OCI-LY1 (cell line): ENCODE measurements around the gene STX17.

Experiments
- H2AFZ ChIP-seq: fragments of 200-600 bp; sonication (generic), shearing (Covaris generic); 2 replicates; pipeline ENCODE4 v1.6.0; 2014; ENCODE audit warnings: antibody characterized with exemption, mild to moderate bottlenecking, low read length
- H3F3A ChIP-seq: fragments of 200-600 bp; sonication (generic), shearing (Covaris generic); 2 replicates; pipeline ENCODE4 v1.6.0; 2014; ENCODE audit warnings: mild to moderate bottlenecking, antibody characterized with exemption, low read length, moderate library complexity; ENCODE audit not compliant: insufficient read depth
- H3K27ac ChIP-seq: fragments of 200-600 bp; sonication (generic); 2 replicates; pipeline ENCODE4 v1.5.1; 2014; ENCODE audit warnings: low read length, mixed run types, mild to moderate bottlenecking, low read depth; ENCODE audit not compliant: poor library complexity, severe bottlenecking
- H3K27me3 ChIP-seq: fragments of 200-600 bp; sonication (generic); 2 replicates; pipeline ENCODE4 v1.6.0; 2014; ENCODE audit warnings: antibody characterized with exemption, mild to moderate bottlenecking, low read length, moderate library complexity; ENCODE audit not compliant: insufficient read depth
- H3K36me3 ChIP-seq: fragments of 200-600 bp; sonication (generic); 2 replicates; pipeline ENCODE4 v1.6.1; 2014; ENCODE audit warnings: mild to moderate bottlenecking, antibody characterized with exemption, low read length, moderate library complexity, mixed read lengths; ENCODE audit not compliant: insufficient read depth
- H3K4me1 ChIP-seq: fragments of 200-600 bp; sonication (generic); 2 replicates; pipeline ENCODE4 v1.5.1; 2014; ENCODE audit warnings: mild to moderate bottlenecking, low read length, moderate library complexity; ENCODE audit not compliant: insufficient read depth, severe bottlenecking
- H3K4me2 ChIP-seq: fragments of 200-600 bp; sonication (generic), shearing (Covaris generic); 2 replicates; pipeline ENCODE4 v1.6.1; 2014; ENCODE audit warnings: low read length
- H3K4me3 ChIP-seq: fragments of 200-600 bp; sonication (generic); 2 replicates; pipeline ENCODE4 v1.5.1; 2014; ENCODE audit warnings: low read length, low read depth, mild to moderate bottlenecking, mixed read lengths; ENCODE audit not compliant: poor library complexity, severe bottlenecking
- H3K79me2 ChIP-seq: fragments of 200-600 bp; shearing (Covaris generic); 2 replicates; pipeline ENCODE4 v1.6.1; 2016; ENCODE audit warnings: mixed run types, low read length, mixed read lengths; ENCODE audit not compliant: insufficient read depth
- H3K9ac ChIP-seq: fragments of 200-600 bp; sonication (generic), shearing (Covaris generic); 2 replicates; pipeline ENCODE4 v1.6.1; 2014; ENCODE audit warnings: mild to moderate bottlenecking, low read length, mixed read lengths
- H3K9me2 ChIP-seq: fragments of 200-600 bp; sonication (generic), shearing (Covaris generic); 2 replicates; pipeline ENCODE4 v1.6.1; 2014; ENCODE audit warnings: low read depth, mild to moderate bottlenecking, low read length, mixed read lengths
- H3K9me3 ChIP-seq: fragments of 200-600 bp; shearing (Covaris generic); 2 replicates; pipeline ENCODE4 v1.6.1; 2014; ENCODE audit warnings: low read length, mixed read lengths
- H4K20me1 ChIP-seq: fragments of 200-600 bp; sonication (generic), shearing (Covaris generic); 2 replicates; pipeline ENCODE4 v1.6.0; 2016; ENCODE audit warnings: mild to moderate bottlenecking, low read length; ENCODE audit not compliant: insufficient read depth
- EZH2 ChIP-seq: fragments of 200-600 bp; sonication (generic), shearing (Covaris generic); IDR thresholded peaks from 2 replicates; pipeline ENCODE4 v1.8.0; 2017; ENCODE audit warnings: borderline replicate concordance, mixed run types, mild to moderate bottlenecking, antibody characterized with exemption, low read length, moderate library complexity, mixed read lengths
- TF ChIP-seq, protein P1 (sequence below): fragments of 200-600 bp; sonication (generic), shearing (Covaris generic); IDR thresholded peaks from 2 replicates; pipeline ENCODE4 v1.5.1; 2017; ENCODE audit warnings: mild to moderate bottlenecking, antibody characterized with exemption, low read length, moderate library complexity, mixed read lengths

Gene STX17

DNA sequence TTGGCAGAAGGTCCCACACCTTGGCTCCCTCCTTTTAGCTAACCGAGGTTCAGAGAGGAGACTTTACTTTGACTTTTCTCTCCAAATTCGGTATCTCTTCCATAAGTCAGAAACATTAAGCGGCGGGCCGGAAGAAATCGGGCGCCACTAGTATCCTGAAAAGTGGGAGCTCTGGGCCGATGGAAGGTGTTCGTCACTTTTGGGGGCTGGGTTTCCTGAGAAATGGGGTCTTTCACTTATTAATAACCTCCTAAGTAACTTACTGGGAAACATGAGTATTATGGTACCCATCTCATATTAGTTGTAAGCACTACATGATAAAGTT, 716 bp downstream of the STX17 start:
- Histone ChIP-seq H3K27ac (no peak overlapping the region), H3K4me2 (peak overlapping the region; percentile 69), H3F3A (no peaks in the 10 kb centered on the region), H3K4me1 (peaks cover 20% of the 10 kb centered on the region), H3K4me3 (peak overlapping the region; percentile 76), H3K9me2 (no peaks in the 10 kb centered on the region), H4K20me1 (no peaks in the 10 kb centered on the region), H3K9me3 (no peaks in the 10 kb centered on the region), H3K36me3 (no peaks in the 10 kb centered on the region), H3K27me3 (no peaks in the 10 kb centered on the region), H2AFZ (no peak overlapping the region; the same call in 1 of the 2 replicates), H3K9ac (peak overlapping the region; percentile 74), H3K79me2 (0 out of 2 replicates have a peak, but pooled peaks cover 3% of the 10 kb centered on the region)
- no peak for TF ChIP-seq EZH2
- TF ChIP-seq, protein P1, sequence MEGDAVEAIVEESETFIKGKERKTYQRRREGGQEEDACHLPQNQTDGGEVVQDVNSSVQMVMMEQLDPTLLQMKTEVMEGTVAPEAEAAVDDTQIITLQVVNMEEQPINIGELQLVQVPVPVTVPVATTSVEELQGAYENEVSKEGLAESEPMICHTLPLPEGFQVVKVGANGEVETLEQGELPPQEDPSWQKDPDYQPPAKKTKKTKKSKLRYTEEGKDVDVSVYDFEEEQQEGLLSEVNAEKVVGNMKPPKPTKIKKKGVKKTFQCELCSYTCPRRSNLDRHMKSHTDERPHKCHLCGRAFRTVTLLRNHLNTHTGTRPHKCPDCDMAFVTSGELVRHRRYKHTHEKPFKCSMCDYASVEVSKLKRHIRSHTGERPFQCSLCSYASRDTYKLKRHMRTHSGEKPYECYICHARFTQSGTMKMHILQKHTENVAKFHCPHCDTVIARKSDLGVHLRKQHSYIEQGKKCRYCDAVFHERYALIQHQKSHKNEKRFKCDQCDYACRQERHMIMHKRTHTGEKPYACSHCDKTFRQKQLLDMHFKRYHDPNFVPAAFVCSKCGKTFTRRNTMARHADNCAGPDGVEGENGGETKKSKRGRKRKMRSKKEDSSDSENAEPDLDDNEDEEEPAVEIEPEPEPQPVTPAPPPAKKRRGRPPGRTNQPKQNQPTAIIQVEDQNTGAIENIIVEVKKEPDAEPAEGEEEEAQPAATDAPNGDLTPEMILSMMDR, result no peak

DNA sequence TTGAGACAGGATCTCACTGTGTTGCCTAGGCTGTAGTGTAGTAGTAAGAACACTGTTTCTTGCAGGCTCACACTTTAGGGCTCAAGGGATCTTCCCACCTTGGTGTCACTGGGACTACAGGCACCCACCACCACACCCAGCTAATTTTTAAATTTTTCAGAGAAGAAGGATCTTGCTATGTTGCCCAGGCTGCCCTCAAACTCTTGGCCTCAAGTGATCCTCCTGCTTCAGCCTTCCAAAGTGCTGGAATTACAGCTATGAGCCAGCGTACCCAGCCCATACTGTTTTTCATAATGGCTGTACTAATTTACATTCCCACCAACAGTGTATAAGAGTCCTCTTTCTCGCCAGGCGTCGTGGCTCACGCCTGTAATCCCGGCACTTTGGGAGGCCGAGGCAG, 5.1 kb downstream of the STX17 start:
- Histone ChIP-seq H4K20me1 (no peaks in the 10 kb centered on the region), H3F3A (no peaks in the 10 kb centered on the region), H3K4me2 (no peak overlapping the region), H3K4me1 (peaks cover 15% of the 10 kb centered on the region), H3K9me3 (no peaks in the 10 kb centered on the region), H3K4me3 (no peak overlapping the region), H3K9ac (no peak overlapping the region), H3K36me3 (peaks cover 5% of the 10 kb centered on the region), H2AFZ (no peak overlapping the region), H3K27me3 (no peaks in the 10 kb centered on the region), H3K27ac (no peak overlapping the region), H3K9me2 (no peaks in the 10 kb centered on the region), H3K79me2 (0 out of 2 replicates have a peak, but pooled peaks cover 3% of the 10 kb centered on the region)
- TF ChIP-seq, protein P1, result no peak
- TF ChIP-seq EZH2, result no peak

DNA sequence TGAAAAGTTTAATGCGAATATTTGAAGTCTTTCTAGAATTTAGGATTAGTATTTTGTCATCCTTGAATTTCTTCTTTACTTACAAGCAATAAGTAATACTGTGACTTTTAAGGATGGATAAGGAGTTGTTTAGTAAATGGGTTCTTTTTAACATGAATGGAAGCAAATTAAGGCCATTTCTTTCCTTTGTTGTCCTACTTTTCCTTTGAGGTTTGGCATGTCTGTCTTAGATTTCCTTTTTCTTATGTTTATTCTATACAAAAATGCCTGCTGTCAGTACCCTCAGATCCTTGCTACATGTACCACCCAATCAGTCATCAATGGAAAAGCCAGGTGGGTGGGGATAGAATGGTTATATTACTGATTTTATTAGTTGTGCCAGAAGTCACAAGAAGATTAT, 10.2 kb downstream of the STX17 start:
- Histone ChIP-seq H3F3A (no peaks in the 10 kb centered on the region), H3K4me3 (no peak overlapping the region), H3K9me2 (no peaks in the 10 kb centered on the region), H4K20me1 (no peaks in the 10 kb centered on the region), H3K4me2 (no peak overlapping the region), H3K36me3 (peaks cover 52% of the 10 kb centered on the region), H3K9me3 (no peaks in the 10 kb centered on the region), H3K79me2 (no peaks in the 10 kb centered on the region), H3K9ac (no peak overlapping the region), H3K4me1 (no peaks in the 10 kb centered on the region), H3K27me3 (no peaks in the 10 kb centered on the region), H2AFZ (no peak overlapping the region), H3K27ac (no peak overlapping the region)
- TF ChIP-seq, protein P1, result no peak
- TF ChIP-seq EZH2, result no peak
